CD4-positive, alpha-beta T cell treated with Interferon alpha-2 for 1 hour (primary cell): ENCODE measurements around the gene ZNF12.
"Not testable (repeated sequence)": the region's sequence is repeated elsewhere in the genome, so short reads cannot be mapped to it uniquely, and the experiment has no call there.

ENCODE experiments used
- DNase-seq, 2 donors: peaks; one replicate each; pipeline ENCODE4 v3.0.0-alpha.2; 2020 to 2022

ZNF12 gene

DNA sequence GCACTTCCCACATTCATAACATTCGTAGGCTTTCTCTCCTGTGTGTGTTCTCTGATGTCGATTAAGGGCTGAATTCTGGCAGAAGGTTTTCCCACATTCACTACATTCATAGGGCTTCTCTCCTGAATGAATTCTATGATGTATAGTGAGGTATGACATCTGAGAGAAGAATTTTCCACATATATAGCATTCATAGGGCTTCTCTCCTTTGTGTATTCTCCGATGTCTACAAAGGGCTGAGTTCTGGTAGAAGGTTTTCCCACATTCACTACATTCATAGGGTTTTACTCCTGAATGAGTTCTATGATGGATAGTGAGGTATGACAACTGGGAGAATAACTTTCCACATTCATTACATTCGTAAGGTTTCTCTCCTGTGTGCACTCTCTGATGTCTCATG lies 15.6 kb downstream of the ZNF12 start:
- no peak for DNase-seq

DNA sequence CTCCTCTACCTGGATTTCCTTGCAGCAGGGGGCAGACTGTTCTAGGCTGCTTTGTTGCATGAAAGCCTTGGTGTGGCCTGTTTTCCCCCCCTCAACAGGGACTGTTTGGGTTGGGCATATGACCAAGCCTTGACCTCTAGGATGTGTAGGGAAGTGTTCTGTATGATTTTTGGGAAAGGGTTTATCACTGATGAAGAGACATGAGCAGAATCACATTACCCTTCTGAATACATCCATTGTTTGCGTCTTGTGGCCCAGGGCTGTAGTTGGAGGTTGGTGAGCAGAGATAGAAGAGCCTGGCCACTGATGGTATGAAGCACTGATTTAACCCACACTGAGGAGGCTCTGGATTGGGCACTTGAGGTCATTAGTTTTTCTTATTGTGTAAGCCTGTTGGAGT lies 26.6 kb downstream of the ZNF12 start:
- no peak for DNase-seq

DNA sequence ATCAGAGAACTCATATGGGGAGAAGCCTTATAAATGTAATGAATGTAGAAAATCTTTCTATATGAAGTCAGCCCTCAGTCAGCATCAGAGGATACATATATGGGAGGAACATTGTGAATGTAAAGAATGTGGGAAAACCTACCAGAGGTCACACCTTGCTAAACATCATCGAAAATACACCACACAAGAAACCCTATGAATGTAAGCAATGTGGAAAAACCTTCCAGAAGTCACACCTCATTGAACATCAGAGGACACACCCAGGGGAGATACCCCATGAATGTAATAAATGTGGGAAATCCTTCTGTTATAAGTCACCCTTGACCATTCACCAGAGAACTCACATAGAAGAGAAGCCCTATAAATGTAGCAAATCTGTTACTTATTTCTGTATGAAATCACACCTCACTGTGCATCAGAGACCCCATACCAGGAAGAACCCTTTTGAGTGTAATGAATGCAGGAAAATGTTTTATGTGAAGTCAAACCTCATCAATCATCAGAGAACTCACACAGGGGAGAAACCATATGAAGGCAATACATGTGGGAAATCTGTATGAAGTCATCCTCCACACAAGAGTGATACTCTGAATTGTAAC lies 30.8 kb downstream of the ZNF12 start:
- no peak for DNase-seq

DNA sequence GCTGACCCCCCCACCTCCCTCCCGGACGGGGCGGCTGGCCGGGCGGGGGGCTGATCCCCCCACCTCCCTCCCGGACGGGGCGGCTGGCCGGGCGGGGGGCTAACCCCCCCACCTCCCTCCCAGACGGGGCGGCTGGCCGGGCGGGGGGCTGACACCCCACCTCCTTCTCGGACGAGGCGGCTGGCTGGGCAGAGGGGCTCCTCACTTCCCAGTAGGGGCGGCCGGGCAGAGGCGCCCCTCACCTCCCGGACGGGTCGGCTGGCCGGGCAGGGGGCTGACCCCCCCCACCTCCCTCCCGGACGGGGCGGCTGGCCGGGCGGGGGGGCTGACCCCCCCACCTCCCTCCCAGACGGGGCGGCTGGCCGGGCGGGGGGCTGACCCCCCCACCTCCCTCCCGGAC lies 35.9 kb downstream of the ZNF12 start:
- DNase-seq, result not testable (repeated sequence)

DNA sequence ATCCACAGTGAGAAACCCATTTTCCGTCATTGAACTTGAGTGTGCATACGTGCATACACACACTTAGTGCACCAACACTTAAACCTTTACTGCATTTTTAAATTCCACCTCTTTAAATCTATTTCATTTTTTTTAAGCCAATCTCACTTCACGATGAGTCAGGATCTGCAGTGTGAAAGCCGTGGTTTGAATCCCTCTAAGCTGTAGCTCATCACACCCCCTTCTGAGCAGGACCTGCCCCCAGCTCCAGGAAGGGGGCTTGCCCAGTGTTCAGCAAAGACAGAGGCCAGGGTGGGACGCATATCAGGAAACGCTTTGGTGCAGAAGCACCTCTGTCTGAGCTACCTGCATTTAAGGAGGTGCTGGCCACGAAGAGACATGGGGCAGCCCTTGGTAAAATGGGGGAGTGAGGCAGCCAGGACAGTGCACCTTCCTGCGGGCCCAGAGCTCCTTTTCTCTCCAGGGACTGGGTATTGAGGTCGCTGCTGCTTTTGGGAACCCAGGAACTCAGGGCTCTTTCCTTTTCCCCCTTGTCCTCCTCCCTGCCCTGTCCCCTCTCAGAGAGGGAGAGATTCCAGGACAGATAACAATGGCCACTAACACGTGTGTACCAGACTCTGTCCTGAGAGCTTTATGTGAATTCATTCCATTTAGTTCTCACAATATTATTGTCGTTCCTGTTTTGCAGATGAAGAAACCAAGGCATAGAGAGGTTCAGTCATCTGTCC lies 48.0 kb downstream of the ZNF12 start:
- DNase-seq, result no peak

DNA sequence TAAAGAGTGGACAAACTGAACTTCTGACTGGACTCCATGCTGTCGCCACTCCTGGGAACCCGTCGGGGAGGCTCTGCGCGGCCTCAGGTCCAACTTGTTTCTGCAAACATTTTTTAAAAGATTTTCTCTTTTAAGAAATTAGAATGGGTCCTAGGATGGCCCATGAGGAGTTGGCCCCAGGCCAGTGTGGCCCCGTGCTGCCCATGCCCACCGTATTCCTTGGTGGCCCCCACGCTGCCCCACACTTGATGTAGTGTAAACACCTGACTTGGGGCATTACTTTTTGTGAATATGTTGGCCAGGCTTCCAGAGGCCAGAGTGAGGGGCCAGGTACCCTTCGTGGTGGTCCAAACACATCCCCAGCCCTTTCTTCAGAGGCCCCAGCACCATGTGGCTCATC lies 50.3 kb downstream of the ZNF12 start:
- DNase-seq, result no peak

DNA sequence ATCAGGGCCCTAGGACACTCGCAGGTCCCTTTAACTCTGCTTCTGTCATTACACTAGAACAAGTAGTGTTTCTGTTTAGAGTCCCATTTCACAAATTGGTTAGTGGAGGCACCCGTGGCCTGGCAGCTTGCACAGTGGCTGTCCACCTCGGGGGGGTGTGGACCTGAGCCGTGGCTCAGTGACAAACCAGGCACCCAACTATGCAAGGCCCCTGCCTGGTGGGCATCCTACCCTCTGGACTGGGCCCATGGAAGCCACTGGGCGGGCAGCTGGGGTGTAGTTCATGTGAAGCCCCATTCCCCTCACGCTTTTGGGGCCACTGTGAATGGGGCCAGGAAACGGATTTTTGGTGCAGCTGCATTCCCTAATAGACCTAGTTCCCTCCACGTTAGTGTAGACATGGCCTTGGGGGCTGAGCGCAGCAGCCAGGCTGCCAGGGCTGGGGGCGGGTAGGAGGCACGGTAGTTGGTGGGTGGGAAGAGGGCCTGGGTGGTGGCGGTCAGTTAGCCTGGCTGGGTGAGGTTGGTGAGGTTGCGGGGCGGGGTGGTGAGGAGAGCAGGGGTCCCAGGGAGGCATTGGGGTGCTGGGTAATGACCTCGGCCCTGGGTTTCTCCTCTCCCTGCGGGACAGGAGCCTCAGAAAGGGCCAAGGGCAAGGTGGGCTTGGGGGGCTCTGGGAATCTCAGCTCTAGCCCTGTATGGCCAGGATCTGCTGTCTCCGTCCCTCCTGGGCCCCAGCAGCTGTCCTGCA lies 50.9 kb downstream of the ZNF12 start:
- no peak for DNase-seq

DNA sequence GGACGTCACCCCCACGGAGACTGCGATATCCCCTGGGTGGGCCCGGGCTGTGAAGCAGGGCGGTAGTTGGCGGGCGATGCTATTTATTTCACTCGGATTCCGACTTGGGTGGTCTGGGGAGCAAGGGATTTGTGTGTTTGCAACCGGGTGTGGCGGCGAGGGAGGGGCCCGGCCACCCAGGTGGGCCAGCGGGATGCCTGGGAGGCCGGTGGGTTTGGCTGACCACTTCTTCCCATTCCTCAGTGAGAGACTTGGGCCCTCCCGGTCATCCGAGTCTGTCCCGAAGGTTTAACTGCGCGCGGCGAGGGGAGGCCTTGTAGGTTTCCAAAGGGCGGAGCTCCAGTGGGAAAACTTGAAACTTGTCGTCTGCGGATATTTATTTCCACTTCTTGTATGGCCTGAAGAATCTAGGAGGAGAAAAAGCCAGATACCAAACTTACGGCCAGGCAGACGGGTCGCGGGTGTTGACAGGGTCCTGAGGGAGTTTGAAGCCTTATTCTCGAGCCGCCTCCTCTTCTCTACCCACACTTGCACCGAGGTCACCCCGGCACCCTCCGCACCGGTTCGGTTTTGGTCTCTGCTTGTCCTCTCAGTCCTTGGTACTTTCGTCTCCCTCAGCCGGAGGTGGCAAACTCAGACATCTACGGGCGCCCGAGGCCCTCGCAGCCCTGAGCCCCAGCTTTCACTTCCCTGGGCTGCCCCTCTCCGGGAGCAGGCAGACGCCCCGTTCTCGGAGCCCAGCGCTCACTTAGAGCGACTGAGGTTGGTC lies 51.7 kb downstream of the ZNF12 start:
- no peak for DNase-seq

DNA sequence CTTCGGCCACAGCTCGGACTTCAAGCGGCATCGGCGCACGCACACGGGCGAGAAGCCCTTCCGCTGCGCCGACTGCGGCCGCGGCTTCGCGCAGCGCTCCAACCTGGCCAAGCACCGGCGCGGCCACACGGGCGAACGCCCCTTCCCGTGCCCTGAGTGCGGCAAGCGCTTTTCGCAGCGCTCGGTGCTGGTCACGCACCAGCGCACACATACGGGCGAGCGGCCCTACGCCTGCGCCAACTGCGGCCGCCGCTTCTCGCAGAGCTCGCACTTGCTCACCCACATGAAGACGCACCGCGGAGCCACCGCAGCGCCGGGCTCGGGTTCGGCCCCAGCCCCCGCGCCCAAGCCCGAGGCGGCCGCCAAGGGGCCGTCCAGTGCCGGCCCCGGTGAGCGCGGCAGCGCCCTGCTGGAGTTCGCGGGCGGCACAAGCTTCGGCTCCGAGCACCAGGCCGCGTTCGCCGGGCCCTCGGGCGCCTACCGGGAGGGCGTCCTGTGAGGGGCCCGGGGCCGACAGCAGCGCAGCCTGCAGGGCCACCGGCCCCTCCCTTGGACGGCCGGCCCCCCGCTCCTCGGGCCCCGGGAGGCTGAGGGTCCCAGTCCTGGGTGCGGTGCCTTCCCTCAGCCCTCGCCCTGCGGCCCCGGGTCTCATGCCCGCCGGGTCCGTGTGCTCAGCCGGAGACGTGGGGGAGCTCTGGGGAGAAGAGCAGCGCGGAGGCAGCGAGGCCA lies 52.5 kb downstream of the ZNF12 start:
- DNase-seq, result no peak

DNA sequence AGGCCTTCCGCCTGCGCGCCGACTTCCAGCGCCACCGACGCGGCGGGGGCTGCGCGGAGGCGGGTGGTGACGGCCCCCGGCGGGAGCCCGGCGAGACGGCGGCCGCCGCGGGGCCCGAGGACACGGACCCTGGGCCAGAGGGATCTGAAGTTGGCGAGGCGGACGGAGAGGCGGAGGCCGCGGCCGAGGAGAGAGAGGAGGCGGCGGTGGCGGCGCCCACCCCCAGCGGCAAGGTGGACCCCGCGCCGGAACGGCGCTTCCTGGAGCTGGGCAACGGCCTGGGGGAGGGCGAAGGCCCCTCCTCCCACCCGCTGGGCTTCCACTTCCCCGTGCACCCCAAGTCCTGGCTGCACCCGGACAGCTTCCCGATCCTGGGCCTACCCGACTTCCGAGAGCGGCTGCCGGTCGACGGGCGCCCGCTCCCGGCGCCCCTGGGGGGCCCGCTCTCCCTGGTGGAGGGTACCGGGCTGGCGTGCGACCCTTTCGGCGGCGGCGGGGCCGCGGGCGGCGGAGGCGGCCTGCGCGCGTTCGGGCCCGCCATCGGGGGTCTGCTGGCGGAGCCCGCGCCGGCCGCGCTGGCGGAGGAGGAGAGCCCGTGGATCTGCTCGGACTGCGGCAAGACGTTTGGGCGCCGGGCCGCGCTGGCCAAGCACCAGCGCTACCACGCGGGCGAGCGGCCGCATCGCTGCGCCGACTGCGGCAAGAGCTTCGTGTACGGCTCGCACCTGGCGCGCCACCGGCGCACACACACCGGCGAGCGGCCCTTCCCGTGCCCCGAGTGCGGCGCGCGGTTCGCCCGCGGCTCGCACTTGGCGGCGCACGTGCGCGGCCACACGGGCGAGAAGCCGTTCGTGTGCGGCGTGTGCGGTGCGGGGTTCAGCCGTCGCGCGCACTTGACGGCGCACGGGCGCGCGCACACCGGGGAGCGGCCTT lies 53.4 kb downstream of the ZNF12 start:
- no peak for DNase-seq

DNA sequence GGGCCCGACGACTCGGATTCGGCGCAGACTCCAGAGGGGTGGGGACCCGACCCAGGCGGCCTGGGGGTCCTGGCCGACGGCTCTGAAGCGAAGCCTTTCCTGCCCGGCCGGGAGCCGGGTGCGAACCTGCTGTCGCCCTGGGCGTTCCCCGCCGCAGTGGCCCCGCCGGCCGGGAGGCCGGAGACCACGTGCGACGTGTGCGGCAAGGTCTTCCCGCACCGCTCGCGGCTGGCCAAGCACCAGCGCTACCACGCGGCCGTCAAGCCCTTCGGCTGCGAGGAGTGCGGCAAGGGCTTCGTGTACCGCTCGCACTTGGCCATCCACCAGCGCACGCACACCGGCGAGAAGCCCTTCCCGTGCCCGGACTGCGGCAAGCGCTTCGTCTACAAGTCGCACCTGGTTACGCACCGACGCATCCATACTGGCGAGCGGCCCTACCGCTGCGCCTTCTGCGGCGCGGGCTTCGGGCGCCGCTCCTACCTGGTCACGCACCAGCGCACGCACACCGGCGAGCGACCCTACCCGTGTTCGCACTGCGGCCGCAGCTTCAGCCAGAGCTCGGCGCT lies 54.2 kb downstream of the ZNF12 start:
- no peak for DNase-seq

DNA sequence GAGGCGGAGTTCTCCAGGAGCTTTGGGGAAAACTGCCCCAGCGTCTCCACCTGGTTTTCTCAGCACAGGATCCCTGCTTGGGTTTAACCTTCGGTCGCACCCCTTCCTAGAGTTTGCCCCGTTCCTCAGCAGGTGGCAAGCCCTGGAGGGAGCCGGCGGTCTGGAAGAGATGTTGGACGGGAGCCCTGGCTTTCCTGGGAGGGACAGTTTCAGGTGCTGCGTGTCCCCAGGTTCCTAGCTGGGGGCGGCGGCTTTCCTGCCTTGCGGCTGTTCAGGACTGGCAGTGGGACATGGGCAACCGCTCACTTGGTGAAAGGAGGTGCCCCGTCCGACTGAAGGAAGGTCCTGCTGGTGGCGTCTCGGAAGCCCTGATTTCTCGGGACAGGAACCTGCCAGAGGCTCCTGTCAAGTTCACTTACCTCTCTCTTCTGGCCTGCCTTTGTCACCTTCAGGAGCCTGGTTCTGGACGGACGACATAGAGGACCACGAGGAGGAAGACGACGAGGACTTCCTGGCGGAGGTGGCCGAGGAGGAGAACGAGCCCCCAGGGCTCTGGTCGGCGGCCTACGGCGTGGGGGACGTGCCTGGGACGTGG lies 54.8 kb downstream of the ZNF12 start:
- no peak for DNase-seq

DNA sequence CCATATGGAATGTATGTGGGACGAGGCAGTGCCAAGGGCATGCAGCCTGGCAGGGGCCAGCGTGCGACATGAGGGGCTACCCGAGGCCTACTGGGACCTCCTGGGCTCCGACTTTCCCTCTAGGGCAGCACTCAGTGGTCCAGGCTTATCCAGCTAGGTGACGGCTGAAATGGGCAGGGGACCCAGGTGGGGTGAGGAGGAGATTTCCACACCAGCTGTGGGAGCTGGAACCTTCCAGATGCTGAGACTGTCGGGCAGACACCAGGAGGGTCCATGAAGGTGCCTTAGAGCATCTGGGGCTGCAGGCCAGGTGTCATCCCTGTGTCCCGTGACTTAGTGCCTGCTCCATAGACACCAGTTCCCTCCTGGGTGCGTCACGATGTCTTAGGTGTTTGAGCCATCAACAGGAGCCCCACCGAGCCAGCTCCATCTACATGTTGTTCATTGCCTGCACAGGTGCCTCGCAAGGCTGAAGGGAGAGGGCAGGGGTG lies 56.2 kb downstream of the ZNF12 start:
- no peak for DNase-seq

DNA sequence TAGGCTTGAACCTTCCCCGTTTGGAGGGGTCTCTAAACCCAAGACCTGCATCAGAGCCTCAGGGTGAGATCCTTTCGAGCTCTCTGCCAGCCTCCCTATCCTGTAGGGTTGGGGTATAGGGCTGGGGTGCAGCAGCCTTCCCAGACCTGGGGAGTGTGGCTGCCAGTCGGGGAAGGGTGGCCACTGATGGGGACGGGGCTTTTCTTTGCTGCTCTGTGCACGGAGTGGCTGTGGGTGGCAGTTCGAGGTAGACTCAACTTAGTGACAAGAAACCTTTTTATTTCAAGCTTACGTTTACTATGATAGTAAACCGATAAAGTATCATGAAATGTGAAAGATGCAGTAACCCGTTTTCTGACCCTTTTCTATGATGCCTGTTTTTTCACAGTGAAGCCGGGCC lies 56.7 kb downstream of the ZNF12 start:
- no peak for DNase-seq

DNA sequence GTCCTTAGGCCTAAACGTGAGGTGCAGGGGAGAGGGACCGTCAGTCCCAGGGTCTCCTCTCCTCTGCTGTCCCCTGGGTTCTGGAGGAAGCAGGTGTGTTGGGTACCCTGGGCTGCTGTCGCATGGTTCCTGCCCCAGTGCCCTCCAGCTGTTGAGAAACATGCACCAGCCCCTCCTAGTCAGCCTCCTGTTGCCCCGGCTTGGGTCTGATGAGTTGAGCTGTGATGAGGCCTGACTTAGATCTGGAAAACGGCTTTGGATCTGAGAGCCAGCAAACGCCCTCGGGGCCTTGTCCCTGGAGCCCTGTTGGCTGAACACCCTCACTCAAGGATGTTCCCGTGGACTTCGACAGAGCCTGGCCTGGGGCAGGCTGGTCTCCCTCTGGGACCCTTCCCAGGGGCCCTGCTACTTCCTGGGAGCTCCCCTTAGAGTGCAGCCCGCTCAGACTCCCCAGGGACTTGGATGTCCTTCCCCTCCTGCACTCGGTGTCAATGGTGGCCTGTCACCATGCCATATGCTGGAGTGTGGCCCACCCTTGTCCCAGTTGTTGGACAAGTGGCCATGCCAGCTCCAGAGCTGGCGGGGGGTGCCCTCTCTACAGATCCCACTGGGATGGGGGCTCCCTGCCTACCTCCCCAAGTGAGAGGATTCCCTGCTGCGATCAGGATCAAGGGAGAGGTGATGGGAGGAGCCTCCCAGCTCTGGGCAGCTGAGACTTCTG lies 57.3 kb downstream of the ZNF12 start:
- no peak for DNase-seq

DNA sequence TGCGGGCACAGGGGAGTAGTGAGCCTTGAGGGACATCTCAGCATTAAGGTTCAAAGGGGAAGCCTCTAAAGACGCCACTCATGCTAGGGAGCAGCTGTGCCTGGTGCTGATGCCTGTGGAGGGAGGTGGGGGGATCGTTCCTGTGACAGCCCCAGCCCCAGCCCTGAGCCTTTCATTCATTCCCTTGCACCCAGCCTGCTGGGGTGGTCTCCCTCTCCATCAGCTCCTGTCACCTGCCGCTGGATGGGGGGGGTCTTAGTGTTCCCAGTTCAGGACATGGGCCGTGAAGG lies 58.0 kb downstream of the ZNF12 start:
- no peak for DNase-seq

DNA sequence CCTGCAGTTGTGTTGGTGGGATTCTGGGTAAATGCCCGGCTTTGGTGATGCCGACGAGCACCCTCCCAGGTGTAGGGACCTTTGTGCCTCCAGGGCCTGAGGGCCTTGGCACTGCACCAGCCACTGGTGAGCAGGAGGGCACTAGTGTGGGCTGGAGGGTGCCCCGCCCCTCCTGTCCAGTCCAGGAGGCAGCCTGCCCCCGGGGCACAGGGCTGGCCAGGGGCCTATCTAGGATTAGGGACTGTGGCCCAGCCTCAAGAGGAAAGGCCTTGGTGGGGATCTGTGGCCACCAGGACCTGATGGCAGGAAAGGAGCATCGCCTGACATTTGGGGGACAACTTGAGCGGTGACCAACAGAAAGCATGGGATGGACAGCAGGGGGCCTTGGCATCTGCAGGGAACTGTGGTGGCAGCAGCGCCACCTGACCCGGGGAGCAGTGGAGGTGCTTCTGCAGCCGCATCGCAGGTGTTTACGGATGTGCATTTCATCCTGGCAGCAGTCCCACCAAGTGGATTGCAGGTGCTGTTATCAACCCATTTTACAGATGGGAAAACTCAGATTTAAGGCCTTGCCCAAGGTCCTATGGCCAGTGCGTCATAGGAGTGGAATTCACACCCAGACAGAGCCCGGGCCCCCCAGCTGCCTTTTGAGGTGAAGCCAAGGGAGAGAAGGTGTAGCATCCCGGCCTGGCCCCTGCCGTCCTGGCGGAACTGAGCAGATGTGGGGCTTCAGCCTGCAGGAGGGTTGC lies 58.5 kb downstream of the ZNF12 start:
- DNase-seq, result no peak

DNA sequence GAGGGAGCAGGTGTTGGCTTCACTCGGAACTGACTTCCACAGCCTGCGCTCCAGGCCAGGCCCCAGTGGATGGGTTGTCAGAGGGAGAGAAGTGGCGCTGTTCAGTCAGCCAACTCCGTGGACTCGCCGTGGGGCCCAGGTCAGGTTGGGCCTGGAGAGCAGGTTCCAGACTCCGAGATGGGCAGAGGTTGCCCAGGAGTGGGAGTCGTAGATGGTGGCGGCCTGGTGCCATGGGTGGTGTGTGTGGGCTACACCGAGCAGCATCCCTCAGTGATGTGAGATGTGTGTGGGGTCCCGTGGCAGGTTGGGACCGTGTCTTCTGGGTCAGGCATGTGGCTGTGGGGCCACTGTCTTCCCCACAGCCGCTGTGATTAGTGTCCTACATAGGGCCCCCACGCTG lies 59.2 kb downstream of the ZNF12 start:
- DNase-seq, result no peak

DNA sequence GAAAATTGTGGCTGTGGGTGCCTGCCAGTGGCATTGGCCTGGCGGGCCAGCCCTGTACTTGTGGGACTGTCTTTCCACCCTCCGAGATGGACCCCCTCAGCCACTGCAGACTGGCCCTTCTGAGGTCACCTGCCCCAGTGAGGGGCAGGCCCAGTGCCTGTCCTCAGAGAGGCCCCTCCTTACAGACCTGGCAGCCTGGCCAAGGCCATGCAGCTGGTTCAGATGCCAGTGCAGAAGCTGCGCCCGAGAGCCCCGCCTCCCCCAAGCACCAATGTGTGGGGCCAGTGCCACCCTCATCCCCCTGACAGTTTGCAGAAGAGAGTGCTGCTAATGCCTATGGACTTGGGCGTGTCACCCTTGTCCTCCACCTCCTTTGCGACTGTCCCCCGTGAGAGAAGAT lies 59.7 kb downstream of the ZNF12 start:
- DNase-seq, result no peak
